OCI-LY1 (cell line): ENCODE results near the gene EMILIN3.

Source experiments
- CTCF ChIP-seq: fragments of 200-600 bp; sonication (generic), shearing (Covaris generic); IDR thresholded peaks from 2 replicates; pipeline ENCODE4 v1.5.1; 2017; ENCODE audit warnings: mild to moderate bottlenecking, antibody characterized with exemption, low read length, moderate library complexity, mixed read lengths
- EZH2 ChIP-seq: fragments of 200-600 bp; sonication (generic), shearing (Covaris generic); IDR thresholded peaks from 2 replicates; pipeline ENCODE4 v1.8.0; 2017; ENCODE audit warnings: borderline replicate concordance, mixed run types, mild to moderate bottlenecking, antibody characterized with exemption, low read length, moderate library complexity, mixed read lengths

GRCh38 chr20:41317546-41318270 lies 48.9 kb downstream of the EMILIN3 start, which contains the start of gene ZHX3:
- TF ChIP-seq CTCF: no peak
- TF ChIP-seq EZH2: no peak
